ENCODE measurements around the gene GLCE.

DNA sequence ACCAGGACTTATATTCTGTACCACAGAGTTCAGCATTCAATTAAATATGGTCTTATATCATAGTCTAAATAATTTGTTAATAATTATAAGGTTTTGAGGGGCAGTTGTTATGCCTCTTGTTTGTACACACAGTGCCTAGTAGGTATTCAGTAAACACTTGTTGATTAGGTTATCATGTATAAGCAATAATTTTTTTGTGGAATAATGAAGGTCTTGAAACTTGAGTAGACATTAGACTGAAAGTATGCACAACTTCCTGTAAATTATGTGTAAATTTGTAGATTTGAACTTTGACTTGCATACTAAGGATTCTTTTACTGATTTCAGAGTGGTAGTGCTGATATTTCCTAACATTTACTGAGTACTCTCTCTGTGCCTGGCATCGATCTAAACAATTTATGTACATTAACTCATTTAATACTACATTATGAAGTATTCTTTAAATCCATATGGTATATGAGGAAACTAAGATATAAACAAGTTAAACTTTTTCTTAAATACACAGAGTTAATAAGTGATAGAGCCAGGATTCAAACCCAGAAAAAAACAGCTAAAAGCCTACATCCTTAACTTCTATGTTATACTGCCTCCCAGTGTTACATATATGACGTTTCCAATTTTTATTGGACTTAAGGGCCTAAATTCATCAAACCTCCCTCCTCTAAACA is 65.1 kb downstream of the GLCE start:
- TF ChIP-seq CTCF (IDR thresholded peaks at IDR 0.05) (peak in 3 of 6 experiments; percentile 56 to 67 (median 61)), POLR2A (IDR thresholded peaks at IDR 0.05) (no peak)

Measured in Peyer's patch (tissue), 4 donors.